NCI-H2196 treated with DMSO at 0.1 percent for 48 hours (cell line): Measurements from ENCODE around the gene JUN.

Source experiments
- DNase-seq: peaks from one replicate; lab custom pipeline; 2025; ENCODE audit not compliant: unreplicated experiment; lab: John Stamatoyannopoulos, UW

JUN gene

DNA sequence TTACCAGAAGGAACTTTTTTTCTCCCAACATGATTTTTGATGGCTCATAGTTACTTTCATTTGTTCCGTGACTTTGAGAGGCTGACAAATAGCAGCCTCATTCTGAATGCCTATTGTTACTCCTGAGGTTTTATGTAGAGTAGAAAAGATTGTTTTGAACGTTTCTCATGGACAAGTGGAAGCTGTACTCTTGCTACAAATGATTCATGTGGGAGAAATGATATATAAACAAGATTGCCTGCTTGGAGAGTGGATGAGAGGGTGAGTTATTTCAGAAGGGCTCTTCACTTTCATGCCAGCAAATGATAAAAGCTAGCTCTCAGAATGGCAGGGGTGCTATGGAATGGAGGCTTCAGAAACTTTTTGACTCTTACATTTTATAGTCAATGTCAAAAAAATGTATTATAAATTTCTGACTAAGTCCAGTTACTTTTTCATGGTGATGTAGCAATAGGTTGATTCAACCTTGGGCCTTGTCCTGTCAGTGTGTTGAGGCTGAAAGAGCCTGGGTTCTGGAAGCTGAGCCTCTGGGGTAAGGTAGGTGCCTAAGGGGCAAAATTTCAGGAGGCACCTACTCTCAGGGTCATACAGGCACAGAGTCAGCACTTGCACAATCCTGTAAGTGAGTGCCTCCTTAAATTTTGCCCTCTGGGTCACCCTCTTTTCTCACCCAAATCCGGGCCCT lies 19.4 kb downstream of the JUN start:
- no peak for DNase-seq

DNA sequence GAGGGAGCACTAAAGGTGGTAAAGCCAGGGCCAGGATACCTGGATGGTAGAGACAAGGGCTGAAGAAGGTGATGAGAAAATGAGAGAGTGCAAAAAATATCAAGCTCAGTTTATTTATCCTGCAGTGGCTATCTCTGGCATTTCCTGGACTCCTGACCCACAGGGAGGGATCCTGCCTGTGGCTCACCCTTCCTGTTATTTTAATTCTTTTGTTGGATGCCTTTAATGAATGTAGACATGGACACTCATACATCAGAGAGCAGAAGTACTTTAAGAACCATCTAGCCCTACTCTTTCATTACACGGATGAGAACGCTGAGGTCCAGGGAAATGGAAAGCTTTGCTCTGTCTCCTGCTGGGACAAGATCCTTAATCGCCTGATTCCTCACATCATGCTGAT lies 20.6 kb downstream of the JUN start:
- no peak for DNase-seq

DNA sequence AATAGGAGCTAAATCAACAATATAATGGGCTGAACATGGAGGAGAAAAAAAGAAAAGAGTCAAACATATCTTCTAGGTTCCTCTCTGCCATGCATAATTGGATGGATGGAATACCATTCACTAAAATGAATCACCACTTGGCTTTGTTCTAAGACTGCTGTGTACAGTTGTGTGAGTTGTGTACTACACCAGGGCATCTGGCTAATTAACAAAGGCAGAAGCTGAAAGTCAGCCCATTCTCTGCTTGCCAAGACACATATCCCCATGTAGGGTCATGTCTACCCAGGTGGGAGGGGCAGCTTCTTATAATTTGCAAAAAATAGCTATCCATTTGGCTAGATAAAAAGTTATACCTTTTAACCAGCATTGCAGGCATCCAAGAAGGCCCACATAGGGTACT lies 21.0 kb downstream of the JUN start:
- DNase-seq, result no peak

DNA sequence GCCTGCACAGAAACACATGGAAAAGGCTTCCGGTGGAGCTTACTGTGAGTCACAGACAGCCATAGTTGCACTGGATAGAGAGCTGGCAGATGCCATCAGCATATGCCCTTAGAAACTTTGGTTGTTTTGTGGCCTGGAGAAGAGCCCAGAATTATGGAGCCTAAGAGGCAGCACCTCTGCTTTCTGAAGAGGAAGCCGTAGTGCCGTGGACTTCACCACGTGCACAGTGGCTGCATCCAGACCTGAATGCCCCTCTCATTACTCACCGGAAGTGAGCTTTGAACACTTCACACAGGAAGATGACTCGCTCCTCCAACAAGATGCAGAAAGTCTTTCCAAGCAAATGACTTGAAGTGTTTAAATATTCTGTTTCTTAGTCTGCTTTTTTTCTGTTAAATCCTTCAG lies 28.4 kb downstream of the JUN start:
- peak; percentile 75 for DNase-seq

DNA sequence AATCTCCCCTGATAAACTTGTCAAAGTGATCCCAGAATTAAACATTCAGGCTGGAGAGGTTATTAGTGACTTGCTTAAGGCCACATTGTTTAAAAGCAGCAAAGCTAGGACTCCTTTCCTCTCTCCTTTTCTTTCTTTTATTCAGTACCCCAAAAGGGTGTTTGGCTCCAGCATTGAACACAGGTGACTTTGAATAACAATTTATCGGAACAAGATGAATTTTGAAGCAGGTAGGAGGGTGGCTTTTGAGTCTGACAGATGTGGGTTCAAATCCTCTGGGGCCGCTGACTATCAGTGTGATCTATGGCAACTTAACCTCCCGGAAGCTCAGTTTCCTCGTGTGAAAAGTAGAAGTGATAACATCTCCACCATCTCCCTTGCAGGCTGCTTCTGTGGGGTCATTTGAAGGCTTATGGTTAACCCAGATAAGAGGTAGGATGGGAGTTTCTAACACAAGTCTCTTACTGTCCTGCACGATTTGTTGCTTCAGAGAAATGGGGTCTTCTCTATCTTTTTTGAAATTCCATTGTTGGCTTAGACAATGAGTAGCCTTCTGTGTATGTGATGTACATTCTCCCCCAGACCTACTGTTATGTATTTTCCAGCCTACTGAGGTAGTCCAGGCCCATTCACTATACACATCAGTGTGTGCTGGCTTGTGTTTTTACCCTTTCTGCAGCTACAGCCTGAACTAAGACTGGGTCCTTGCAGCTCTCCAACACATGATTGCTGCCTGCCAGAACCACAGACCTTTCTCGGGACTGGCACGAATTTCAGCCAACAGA lies 29.0 kb downstream of the JUN start:
- no peak for DNase-seq

DNA sequence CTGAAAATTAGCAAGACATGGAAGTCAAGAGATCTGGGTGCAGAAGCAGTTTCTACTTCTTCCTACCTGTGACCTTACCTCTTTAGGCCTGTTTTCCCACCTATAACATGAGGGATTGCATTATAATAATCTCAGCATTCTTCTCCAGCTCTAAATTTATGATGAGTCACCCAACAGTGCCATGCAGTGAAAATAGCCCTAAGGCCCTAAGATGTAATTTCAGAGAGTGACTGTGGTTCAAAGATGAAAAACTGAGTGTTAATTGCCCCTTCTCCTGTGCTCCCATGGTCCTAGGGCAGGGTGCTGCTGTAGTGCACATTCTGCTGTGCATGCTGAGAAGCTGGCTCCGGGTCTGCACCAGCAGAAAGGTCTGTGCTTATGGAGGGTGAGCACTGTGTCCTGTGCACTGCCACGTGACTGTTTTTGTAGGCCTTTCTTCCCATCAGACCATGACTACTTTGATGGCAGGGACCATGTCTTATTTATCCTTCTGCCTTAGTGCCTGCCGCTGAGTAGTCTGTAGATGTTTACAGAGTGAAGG lies 29.7 kb downstream of the JUN start:
- DNase-seq, result no peak

DNA sequence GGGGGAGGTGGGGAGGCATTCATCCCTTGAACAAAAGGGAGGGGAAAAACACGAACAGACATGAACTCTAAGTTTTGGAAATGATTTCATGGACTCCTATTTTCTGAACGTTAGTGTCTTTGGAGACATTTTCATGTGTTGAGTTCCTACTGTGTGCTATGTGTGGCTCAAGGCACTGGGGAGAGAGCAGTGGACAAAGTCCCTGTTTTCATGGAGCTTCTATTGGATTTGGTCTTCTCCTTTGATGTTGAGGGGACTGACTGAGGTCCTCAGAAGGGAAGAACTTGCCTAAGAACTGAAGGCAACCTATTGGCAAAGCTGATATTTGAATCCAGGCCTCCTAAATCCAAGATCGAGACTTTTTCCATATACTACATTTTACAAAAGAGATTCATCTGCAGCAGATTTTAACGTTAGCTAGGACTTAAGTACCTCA lies 30.4 kb downstream of the JUN start:
- no peak for DNase-seq

DNA sequence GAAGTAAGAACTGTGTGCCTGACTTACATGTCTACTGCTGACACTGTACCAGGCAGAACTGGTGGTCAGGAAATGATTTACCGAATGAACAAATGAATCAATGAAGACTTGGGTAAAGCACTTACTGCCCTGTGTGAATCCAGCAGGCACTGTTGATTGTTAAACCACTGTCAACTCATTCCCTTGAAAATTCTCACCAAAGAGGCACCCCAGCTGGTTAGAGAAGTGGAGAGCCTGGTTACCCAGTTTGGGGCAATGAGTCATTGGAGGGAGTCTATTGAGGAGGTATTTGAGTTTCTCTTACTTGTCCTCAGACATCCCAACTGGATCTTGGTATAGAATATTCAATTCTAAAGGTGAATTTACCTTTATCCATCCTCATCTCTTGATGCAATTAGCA lies 34.2 kb downstream of the JUN start:
- DNase-seq, result no peak

DNA sequence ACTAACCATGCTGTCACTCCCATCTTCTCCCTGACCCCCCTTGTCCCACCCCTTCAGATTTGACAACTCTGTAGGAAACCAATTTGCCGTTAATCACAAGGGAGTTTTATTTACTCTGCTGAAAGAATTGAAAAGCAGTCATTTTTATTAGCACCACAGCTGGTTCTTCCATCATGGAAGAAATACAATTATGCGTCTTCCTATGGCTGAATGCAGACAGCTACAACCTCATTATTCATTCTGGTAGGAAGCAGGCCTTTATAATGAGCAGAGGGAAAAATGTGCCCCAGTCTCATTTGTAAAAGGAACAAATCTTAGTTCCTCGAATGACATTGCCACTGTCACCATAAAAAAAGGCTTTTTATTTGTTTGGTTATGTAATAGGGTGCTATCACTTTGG lies 35.2 kb downstream of the JUN start:
- no peak for DNase-seq

DNA sequence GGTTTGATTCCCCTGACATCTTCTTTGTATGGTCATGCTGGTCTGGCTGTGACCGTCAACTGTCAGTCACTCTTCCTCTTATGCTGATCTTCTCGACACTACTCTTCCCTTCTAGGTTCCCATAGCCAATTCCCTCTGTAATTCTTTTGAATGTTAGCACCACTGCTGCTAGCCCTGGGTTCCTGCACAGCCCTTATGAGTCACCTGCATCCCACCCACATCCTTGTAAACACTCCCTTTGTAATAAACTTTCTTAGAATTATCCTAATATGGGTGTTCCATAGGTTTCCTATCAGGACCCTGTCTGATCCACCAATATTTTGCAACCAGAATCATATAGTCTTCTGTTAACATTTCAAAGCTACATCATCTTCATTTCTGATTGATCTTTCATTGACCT lies 37.1 kb downstream of the JUN start:
- no peak for DNase-seq

DNA sequence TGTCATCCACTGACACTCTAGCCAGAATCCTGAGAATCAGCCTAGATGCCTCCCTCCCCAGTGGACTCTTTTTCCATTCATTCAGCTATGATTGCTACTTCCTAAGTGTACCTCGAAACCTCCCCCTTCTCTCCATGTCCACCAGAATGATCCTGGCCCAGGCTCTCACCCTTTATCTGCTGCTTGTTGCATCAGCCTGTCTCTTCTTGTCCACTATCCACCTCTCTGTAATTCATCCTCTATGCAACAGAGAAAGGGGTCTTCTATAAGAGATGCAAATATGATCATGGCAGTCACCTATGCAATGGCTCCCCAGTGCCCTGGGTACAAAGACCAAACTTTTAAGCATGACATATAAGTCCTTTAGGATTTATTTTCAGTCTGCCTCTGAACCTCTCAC lies 37.7 kb downstream of the JUN start:
- DNase-seq, result no peak

DNA sequence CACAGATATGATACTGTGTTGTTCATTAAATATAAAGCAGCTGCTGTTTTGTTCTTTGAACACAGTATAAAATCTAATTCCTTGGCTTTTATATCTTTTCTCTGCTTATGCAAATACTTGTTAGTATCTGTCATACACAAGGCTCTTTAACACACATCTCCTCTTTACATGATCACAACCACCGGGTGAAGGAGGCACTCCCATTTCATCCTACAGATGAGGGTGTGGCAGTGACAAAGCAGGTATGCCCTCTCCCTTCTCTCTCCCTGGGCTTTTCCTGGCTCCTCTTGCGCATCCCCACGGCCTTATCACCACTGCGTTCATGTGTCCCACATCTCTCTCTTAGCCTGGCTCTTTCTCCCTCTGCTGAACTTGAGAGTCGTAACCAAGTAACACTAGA lies 38.2 kb downstream of the JUN start:
- DNase-seq, result no peak

DNA sequence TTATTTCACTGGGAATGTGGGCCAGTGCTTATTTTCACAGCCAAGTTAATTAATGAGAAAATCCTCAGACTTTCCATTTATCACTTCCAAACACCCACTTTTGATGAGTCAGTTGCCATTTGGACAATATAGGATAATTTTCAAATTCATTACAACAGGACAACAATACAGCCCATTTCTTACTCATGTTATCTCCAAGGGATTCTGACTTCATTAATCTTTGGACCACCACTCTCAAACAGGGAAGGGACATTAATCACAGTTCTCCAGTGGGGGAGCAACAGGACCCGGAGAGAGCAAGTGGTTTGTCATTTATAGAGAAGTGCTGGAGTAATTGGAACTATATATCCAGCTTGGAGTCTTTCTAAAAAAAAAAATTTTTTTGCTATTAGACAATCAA lies 38.7 kb downstream of the JUN start:
- DNase-seq, result no peak

DNA sequence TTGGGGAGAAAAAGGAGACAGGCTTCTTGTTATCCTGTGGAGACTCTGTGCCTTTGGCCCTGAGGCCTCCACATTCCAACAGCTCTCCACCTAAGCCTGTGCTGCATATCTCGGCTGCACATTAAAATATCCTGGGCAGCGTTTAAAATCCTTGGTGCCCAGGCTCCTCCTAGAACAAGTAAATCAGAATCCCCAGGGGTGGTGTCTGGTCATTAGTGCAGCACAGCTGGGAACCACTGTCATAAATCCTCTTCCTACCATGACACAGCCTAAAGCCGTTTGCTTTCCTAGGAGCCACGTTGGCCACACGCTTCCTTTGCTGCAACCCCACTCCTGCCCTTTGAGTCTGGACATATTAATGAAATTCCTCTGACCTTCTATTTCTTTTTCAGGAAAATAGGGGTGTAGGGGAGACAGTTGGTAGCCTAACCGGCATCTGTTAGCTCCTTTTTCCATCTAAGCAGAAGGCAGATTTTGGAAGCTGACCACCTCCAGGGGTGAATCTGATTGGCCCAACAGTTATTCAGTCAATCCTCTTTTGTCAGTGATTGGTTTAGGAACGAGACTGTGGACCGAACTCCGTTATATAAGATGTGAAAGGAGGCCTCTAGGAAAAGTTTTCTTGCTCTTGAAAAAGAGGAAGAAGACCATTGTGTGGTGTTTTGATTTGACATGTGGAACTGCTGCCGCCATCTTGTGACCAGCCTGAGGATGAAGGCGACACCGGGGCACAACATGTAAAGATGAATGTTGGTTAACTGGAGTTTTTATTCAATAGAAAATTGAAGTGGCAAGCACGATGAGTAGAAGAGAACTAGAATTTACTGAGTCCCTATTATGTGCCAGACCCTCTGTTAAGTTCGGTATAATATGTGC lies 41.9 kb downstream of the JUN start:
- no peak for DNase-seq

DNA sequence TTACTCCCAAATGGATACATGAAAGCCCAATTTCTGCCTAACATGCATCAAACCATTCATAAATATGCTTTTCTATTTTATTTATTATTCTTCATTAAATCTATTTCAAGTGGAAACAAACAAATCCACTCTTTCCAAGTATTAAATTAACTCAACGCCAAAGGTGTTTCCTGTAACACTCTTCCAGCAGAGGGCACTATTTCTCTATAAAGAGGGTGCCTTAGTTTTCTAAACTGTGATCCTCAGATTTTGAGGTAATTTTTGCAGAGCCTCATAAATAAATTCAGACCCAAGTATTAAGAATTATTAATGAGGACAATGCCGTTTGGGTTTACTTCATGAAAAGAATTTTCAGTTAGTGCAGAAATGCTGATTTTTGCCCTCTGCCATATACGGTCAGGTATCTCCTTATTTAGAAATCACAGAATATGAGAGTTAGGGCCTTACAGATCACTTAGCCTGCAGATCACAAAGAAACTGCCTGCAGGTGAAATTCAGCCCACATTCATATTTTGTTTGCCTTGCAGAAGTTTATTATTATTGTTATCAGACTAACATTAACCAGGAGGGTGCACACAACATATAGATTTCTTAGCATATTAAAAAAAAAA lies 43.9 kb downstream of the JUN start:
- DNase-seq, result peak; percentile 45

DNA sequence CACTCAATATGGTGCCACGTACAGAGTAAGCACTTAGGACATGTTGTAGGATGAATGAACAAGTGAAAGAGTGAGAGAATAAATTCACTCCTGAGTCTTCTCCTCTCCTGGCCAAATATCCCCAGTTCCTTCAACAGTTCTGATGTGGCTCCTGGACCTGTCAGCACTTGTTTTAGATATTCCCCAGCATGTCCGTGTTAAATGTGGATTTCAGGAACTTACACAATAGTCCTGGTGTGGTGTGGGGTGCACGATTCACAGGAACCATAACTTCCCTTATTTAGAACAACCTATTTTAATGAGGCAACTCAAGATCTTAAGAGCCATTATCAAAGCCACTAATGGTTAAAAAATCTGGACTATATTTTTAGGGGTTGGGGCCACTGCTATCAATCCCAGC lies 45.0 kb downstream of the JUN start:
- DNase-seq, result no peak

DNA sequence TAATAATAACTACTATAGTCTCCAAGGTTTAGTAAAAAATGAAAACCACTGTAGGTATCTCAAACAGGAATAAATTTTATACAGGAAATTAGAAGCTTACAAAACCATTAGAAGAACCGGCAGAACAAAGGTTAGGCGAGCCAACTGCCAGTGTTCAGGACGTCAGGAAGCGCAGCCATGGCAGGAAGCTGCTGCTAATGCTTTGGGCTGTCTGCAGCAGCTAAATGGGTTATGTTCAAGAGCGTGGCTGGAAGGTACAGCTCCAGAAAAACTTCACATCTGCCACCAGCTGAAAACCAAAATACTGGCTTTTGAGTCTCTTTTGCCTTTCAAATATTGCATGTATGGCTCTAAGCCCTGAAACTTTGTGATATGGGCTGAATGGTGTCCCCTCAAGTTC lies 48.3 kb downstream of the JUN start:
- DNase-seq, result no peak

DNA sequence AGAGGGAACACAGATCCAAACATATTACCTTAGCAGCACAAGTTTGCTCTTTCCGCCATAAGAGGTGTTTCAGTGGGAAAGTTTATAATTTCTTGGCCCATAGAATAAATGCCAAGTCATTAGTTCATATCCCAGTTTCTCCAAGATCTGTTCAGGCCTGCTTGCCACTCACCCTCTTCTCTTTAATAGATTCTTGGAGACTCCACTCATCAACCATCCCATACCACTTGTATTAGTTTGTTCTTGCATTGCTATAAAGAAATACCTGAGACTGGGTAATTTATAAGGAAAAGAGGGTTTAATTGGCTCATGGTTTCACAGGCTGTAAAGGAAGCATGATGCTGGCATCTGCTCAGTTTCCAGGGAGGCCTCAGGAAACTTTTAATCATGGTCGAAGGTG lies 49.2 kb downstream of the JUN start:
- DNase-seq, result no peak

DNA sequence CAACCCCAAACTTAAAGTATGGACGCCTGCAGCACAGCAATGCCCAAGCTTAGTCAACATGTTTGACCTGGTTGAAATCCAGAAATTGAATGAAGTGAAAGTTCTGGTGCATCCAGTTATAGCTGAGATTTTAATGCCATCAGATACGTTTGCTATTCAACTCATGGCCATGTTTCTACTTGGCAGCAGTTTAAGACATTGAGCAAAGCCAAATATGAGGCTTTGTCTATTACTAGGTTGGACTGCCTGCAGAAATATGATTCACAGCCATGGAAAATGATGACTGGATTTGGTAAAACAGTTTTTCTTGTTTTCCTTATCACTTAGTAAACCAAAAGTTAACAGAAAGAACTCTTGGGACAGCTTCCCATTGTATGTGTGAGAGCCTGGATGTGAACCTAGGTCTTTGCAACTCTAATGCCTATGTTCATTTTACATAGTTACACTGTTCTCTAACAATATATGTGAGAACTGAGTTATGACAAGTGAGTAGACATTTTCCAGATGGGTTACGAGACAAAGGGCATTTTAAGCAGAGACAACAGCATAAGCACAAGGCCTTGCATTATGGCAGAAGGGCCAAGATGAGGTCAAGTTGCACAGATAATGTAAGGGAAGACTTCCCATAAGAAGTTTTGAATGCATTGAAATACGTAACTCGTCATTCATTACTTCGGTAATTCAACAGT lies 51.6 kb downstream of the JUN start:
- no peak for DNase-seq
